Upper lobe of right lung (tissue), 1 donor: Measurements from ENCODE around the gene ATR. TPM values are rescaled to one million over a fixed set of nuclear protein-coding genes. Genes with fewer than 3 reads are reported as not detected.

ENCODE experiments used
- ATAC-seq: fragments of 200-7000 bp; cut with Tn5 transposase; one replicate; pipeline ENCODE4 v1.9.1; 2020; ENCODE audit warnings: mild to moderate bottlenecking, moderate library complexity
- DNase-seq: peaks from one replicate; pipeline ENCODE4 v3.0.0-alpha.2; 2020
- H3K27ac ChIP-seq: fragments of 200-600 bp; one replicate; pipeline ENCODE4 v1.8.0; 2022
- H3K27me3 ChIP-seq: fragments of 200-600 bp; one replicate; pipeline ENCODE4 v1.8.0; 2022; ENCODE audit warnings: mild to moderate bottlenecking
- H3K36me3 ChIP-seq: fragments of 200-600 bp; one replicate; pipeline ENCODE4 v1.8.0; 2022
- H3K4me1 ChIP-seq: fragments of 200-600 bp; one replicate; pipeline ENCODE4 v1.8.0; 2022
- H3K4me3 ChIP-seq: fragments of 200-600 bp; one replicate; pipeline ENCODE4 v1.8.0; 2022; ENCODE audit warnings: mild to moderate bottlenecking
- H3K9me3 ChIP-seq: fragments of 200-600 bp; one replicate; pipeline ENCODE4 v1.8.0; 2022
- intact Hi-C: fragments of 100-400 bp; cut with DNase I; formaldehyde crosslinking; loops from one replicate; pipeline ENCODE4 v1.11.0; 2022
- total RNA-seq: library from RNA; stranded (reverse); fragmentation: NEBNext Ultra II Directional; extraction: Animal tissue kit (Norgen Biotek cat#: 25700); gene quantifications from one replicate; pipeline ENCODE4 v1.2.1, GENCODE V29; 2021
- TF ChIP-seq, protein P1 (sequence below): fragments of 200-600 bp; IDR thresholded peaks from one replicate; pipeline ENCODE4 v1.8.0; 2022; ENCODE audit warnings: antibody characterized with exemption
- donor health status: DM: no; HTN: yes; CAD: no; lungs with severe emphysema.

The ATR gene
- total RNA-seq, 1 donor from 2014 or later = 23.0 TPM

DNA sequence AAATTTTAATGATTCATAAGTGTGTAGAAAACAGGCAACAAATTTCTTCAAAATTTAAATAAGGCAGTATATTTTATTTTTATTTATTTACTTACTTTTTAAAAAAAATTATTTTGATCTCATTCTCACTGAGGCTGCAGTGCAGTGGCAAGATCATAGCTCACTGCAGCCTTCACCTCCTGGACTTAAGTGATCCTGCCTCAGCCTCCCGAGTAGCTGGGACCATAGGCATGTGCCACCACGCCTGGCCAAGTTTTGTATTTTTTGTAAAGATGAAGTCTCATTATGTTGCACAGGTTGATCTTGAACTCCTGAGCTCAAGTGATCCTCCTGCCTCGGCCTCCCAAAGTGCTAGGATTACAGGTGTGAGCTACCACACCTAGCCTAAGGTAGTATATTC is 69.5 kb downstream of the ATR start:
- ATAC-seq (no peak), DNase-seq (no peak)
- H3K9me3 ChIP-seq = no peaks in the 10 kb centered on the region
- no peak overlapping the region for H3K4me3 ChIP-seq
- H3K27me3 ChIP-seq = no peaks in the 10 kb centered on the region
- intact Hi-C loops = no loop called here
- peaks cover 65% of the 10 kb centered on the region for H3K36me3 ChIP-seq
- H3K27ac ChIP-seq = no peak overlapping the region
- H3K4me1 ChIP-seq = no peaks in the 10 kb centered on the region
- TF ChIP-seq, protein P1, sequence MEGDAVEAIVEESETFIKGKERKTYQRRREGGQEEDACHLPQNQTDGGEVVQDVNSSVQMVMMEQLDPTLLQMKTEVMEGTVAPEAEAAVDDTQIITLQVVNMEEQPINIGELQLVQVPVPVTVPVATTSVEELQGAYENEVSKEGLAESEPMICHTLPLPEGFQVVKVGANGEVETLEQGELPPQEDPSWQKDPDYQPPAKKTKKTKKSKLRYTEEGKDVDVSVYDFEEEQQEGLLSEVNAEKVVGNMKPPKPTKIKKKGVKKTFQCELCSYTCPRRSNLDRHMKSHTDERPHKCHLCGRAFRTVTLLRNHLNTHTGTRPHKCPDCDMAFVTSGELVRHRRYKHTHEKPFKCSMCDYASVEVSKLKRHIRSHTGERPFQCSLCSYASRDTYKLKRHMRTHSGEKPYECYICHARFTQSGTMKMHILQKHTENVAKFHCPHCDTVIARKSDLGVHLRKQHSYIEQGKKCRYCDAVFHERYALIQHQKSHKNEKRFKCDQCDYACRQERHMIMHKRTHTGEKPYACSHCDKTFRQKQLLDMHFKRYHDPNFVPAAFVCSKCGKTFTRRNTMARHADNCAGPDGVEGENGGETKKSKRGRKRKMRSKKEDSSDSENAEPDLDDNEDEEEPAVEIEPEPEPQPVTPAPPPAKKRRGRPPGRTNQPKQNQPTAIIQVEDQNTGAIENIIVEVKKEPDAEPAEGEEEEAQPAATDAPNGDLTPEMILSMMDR = no peak

DNA sequence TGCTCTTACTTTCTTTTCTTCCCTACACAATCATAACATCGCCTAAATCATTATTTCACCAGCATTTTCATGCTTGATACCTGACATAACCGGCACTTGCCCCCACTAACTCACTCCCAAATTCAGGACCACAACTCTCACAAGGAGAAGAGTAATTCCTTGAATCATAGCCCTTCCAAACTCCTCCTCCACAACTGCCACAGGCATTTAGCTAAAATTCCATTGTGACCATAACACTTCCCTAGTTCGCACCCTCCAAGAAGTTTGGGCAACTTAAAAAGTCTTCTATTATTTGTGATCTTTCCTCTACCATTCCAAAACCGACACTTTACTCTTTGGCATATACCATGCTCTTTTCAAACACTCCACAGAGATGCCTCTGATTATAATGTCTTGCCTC is 71.3 kb downstream of the ATR start:
- no peaks in the 10 kb centered on the region for H3K27me3 ChIP-seq
- no peak for DNase-seq
- TF ChIP-seq, protein P1 = no peak
- no peak overlapping the region for H3K27ac ChIP-seq
- H3K4me3 ChIP-seq = no peak overlapping the region
- intact Hi-C loops = no loop called here
- H3K4me1 ChIP-seq = no peaks in the 10 kb centered on the region
- H3K36me3 ChIP-seq = peaks cover 60% of the 10 kb centered on the region
- ATAC-seq = no peak
- no peaks in the 10 kb centered on the region for H3K9me3 ChIP-seq

DNA sequence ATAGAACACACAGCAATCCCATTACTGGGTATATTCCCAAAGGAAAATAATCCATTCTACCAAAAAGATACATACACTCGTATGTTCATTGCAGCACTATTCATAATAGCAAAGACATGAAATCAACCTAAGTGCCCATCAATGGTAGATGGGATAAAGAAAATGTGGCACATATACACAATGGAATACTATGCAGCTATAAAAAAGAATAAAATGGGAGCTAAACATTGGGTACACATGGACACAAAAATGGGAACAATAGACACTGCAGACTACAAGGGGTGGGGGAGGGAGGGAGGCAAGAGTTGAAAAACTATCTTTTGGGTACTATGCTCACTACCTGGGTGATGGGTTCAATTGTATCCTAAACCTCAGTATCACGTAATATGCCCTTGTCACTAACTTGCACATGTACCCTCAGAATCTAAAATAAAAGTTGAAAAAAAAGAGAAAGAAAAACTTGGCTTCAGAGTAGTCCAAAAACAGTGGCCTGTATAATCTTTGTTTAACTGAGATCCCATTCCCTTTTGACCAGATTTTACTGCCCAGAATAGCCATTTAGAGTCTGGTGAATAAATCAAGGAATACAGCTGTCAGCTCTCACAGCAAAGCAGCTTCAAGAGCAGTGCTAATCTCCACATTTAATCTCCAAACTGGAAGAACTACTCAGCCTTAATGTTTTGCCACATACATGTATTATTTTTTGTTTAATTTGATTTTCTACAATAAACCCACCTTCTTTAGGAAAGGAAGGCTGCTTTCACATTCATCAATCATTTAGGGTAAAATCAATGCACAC is 76.1 kb downstream of the ATR start:
- Histone ChIP-seq H3K27me3 (no peaks in the 10 kb centered on the region), H3K36me3 (peaks cover 41% of the 10 kb centered on the region)
- TF ChIP-seq, protein P1 = no peak

DNA sequence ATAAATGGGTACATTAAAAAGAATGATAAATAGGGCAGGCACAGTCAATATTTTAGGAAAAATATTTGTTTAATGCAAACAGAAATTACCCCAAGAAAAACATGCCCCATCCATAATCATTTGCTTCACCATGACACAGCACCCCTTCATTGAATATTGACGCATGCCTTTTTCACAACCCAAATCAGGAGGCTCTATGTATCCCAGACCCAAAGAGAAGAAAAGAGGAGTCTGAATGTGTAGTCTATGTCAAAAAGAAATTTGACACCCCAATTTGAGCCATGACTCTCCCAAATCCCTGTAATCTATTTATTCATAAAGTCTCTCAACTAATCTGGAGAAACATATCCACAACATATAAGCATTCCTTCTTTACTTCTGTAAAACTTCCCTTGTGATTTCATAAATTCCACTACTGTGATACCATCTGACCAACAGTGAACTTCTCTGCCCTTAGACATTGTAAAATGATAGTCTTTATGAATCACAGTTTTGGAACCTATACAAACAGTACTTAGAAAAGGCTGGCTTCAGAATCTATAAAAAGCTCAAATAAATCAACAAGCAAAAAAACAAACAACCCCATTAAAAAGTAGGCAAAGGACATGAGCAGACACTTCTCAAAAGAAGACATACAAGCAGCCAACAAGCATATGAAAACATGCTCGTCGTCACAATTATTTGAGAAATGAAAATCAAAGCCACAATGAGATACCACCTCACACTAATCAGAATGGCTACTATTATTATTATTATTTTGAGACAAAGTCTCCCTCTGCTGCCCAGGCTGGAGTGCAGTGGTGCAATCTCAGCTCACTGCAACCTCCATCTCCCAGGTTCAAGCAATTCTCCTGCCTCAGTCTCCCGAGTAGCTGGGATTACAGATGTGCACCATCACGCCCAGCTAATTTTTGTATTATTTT is 77.3 kb downstream of the ATR start:
- DNase-seq = no peak
- TF ChIP-seq, protein P1 = no peak
- no peaks in the 10 kb centered on the region for H3K9me3 ChIP-seq
- H3K4me1 ChIP-seq = no peaks in the 10 kb centered on the region
- H3K27me3 ChIP-seq = no peaks in the 10 kb centered on the region
- intact Hi-C loops = no loop called here
- no peak for ATAC-seq
- H3K4me3 ChIP-seq = no peak overlapping the region
- H3K36me3 ChIP-seq = peaks cover 39% of the 10 kb centered on the region
- H3K27ac ChIP-seq = no peak overlapping the region

More for the DNA sequence above, 76.1 kb downstream of the ATR start:
- no peak overlapping the region for H3K27ac ChIP-seq
- H3K9me3 ChIP-seq = no peaks in the 10 kb centered on the region
- no peaks in the 10 kb centered on the region for H3K4me1 ChIP-seq
- intact Hi-C loops = no loop called here
- DNase-seq (no peak), ATAC-seq (no peak)
- no peak overlapping the region for H3K4me3 ChIP-seq

DNA sequence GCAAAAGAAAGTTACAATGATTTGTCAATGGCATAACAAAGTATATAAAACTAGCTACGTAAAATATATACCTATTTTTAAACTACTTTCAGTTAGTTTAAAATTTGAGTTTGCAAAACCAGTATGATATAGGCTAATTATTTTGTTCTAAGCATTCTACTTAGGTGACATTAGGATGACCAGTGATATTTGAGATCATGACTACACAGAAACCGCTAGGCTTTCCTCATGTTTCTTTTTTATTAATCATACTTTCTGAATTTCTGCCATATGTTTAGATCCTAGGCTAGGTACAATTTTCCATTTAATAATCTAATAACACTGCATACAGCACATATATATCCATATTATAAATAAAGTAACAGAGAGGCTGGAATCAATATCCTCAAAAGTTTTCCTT is 78.3 kb downstream of the ATR start:
- Histone ChIP-seq H3K36me3 (peaks cover 38% of the 10 kb centered on the region), H3K4me3 (no peak overlapping the region), H3K4me1 (no peaks in the 10 kb centered on the region), H3K27ac (no peak overlapping the region), H3K9me3 (no peaks in the 10 kb centered on the region), H3K27me3 (no peaks in the 10 kb centered on the region)
- intact Hi-C loops = no loop called here
- ATAC-seq = no peak
- TF ChIP-seq, protein P1 = no peak
- no peak for DNase-seq
